ENCODE results near the gene MIB1.

MIB1 gene

GRCh38 chr18:21900605-21901352 is 160.2 kb downstream of the MIB1 start:
- no peak for DNase-seq

GRCh38 chr18:21901423-21901945 is 160.9 kb downstream of the MIB1 start:
- DNase-seq = no peak

- no peak for DNase-seq
Measured at GRCh38 chr18:21903709-21904108, 163.1 kb downstream of the MIB1 start.

GRCh38 chr18:21904856-21905255 is 164.3 kb downstream of the MIB1 start:
- DNase-seq = no peak

- no peak for DNase-seq
Measured at GRCh38 chr18:21907451-21907850, 166.9 kb downstream of the MIB1 start.

- DNase-seq = no peak
Measured at GRCh38 chr18:21908711-21909110, 168.1 kb downstream of the MIB1 start.

DNA sequence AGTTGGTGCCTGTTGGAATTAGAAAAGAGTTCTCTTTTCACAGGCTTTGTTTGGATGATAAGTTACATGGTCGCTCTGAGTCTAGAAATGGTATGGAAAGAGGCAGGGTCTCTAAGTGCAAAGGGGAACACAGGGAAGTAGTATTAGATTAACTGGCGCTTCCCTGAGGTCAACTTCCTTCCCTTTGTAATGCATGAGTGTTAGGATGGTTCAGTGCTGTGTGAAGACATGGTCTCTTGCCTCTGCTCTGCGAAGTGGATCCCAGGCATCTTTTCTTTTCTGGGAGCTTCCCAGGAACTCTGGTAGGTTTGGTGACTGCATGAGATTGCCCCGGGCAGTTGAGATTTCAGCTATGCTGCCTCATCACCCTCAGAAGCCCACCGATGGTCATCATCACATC is 170.3 kb downstream of the MIB1 start:
- no peak for DNase-seq

DNA sequence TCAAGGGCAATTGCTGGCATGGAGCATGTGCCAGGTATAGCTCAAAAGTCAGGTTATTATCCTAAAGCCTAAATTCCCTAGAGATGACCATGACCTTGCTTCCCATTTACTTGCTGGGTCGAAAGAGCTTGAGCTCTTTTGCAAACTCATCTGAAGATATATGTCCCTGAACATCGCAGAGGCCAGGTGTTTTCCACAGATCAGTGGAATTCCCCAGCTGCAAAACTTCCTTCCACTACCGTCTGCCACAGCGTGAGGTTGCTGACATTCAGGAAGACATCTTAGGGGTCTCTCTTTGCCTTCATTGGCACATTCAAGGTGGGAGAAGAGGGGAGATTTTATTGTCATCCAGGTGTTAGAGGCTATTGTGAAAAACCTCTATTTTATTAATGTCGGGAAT is 171.0 kb downstream of the MIB1 start:
- no peak for DNase-seq

- DNase-seq = no peak
Measured at GRCh38 chr18:21912339-21913239, 172.0 kb downstream of the MIB1 start.

GRCh38 chr18:21914739-21915319 is 174.2 kb downstream of the MIB1 start:
- no peak for DNase-seq

GRCh38 chr18:21915546-21915945 is 175.0 kb downstream of the MIB1 start:
- no peak for DNase-seq

DNA sequence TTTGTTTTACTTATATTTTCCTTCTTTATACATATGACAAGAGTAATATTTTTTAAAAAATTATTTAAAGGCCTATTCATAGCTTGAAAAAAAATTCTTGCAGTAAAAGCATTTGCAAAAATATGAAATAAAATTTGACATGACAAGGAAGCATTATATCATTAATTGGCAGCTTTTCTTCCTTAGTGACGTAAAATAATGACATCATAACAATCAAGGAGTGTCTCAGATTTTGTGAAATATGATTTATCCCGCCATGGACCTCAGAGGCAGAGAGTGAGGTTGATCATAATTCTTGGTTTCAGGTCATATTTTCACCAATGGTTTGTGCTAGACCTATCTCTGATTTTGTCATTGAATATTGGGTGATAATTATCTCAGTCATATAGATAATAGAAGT is 176.0 kb downstream of the MIB1 start:
- no peak for DNase-seq

GRCh38 chr18:21918693-21919092 is 178.1 kb downstream of the MIB1 start:
- DNase-seq = no peak

Measured in GOT3 (cell line).